HG02623 (cell line): ENCODE results near the gene ZNF276.
"Not testable (repeated sequence)": the region's sequence is repeated elsewhere in the genome, so short reads cannot be mapped to it uniquely, and the experiment has no call there.

Experiments
- ATAC-seq: cut with Tn5 transposase; IDR thresholded peaks from one replicate; pipeline ENCODE4 v1.9.1; 2021; ENCODE audit warnings: moderate library complexity; ENCODE audit not compliant: unreplicated experiment

ZNF276 gene, protein sequence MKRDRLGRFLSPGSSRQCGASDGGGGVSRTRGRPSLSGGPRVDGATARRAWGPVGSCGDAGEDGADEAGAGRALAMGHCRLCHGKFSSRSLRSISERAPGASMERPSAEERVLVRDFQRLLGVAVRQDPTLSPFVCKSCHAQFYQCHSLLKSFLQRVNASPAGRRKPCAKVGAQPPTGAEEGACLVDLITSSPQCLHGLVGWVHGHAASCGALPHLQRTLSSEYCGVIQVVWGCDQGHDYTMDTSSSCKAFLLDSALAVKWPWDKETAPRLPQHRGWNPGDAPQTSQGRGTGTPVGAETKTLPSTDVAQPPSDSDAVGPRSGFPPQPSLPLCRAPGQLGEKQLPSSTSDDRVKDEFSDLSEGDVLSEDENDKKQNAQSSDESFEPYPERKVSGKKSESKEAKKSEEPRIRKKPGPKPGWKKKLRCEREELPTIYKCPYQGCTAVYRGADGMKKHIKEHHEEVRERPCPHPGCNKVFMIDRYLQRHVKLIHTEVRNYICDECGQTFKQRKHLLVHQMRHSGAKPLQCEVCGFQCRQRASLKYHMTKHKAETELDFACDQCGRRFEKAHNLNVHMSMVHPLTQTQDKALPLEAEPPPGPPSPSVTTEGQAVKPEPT

GRCh38 chr16:89720813-89721545, at the start of gene ZNF276, which contains the start of gene VPS9D1:
ZNF276 (plus strand) TSS chr16:89721537; CDS start chr16:89721641, 104 bp downstream.
VPS9D1 (minus strand) TSS chr16:89720898; CDS start chr16:89720861, 37 bp downstream.
- peak; percentile 48 for ATAC-seq

- ATAC-seq, result not testable (repeated sequence)
These were observed 49.8 kb upstream of the ZNF276 start for GRCh38 chr16:89671565-89671964.

DNA sequence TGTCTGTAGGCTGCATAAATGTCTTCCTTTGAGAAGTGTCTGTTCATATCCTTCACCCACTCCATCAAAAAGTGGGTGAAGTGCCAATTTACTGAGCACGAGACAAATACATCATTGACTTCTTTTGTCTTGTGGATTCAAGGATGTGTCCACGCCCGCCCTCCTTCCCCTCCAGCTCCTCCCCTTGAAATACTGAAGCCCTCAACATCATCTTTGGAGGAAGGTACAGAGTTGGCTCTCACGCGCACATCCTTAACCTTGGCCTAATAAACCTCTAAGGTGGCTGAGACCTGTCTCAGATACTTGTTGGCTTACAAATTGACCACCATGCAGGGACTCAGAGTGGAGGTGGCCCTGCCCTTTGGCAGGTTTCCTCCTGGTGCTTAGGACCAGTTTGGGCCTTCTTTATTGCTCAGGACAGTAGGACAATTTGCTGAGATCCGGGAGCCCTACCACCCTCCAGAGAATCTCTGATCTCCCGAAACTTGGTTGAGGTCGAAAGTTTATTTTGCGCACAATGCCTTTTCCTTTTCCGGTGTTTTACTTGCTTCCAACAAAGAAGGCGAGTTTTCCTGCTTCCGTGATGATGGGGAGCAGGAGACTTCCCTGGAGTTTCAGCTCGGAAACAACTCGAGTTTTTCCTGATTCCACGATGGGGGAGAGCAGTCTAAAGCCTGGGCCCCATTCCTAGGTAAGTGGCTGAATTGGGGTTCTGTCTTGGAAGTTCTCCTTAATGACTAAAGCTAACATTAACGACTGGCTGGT, 49.0 kb upstream of the ZNF276 start:
- no peak for ATAC-seq

DNA sequence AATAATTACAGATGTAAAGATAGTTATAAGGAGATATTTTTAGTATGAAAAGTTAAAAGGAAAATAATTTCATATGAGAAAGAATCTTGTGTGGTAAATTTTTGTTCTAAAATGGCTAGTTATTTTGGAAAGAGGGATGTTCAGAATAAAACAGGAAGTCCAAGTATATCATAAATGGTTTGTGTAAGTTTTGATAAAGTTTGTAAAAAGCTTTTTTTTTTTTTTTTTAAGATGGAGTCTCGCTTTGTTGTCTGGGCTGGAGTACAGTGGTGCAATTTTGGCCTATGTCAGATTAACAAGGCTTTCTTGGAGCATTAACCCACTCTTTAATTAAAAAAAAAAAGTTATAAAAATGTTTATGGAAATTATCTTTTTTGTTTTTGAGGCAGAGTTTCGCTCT, 43.1 kb upstream of the ZNF276 start:
- no peak for ATAC-seq

DNA sequence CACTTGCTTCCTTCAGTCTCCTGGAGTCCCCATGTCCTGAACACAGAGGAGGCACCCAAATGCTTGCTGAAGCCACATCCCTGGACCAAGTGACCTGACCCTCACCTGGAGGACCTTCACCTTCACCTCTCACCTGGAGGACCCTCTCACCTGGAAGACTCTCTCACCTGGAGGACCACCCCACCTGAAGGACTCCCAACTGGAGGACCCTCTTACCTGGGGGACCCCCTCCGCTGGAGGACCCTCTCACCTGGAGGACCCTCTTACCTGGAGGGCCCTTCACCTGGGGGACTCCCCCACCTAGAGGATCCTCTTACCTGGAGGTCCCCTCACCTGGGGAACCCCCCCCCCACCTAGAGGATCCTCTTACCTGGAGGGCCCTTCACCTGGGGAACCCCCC, 35.4 kb upstream of the ZNF276 start:
- ATAC-seq, result no peak

DNA sequence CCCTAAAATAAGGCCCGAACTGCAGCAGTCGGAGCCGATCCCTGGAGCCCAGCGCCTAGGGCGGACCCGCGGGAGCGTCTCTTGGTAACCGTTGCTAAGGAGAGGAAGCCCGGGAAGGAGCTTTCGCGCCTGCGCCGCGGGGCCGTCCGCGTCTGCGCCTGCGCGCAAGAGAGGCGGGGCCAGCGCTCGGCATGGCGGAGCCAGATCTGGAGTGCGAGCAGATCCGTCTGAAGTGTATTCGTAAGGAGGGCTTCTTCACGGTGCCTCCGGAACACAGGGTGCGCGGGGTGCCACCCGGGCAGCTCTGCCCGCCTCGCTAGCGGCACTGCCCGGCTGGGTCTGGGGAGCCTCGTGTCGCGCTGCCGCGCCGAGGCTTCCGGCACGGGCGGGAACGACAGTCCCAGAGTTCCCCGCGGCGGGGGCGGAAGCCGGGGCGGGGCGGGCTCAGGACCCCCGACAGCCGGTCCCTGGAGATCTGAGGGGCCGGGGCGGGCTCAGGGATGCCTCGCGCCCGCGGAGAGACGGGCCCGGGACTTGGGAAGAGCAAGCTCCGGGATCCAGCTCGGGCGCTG, 34.7 kb upstream of the ZNF276 start, which contains the start of gene CDK10:
Gene CDK10, plus strand, starts transcription at position 170 of the 572 bp plus-strand sequence. Its CDS starts 22 bp downstream, at position 192.
- peak; percentile 75 for ATAC-seq

- peak; percentile 22 for ATAC-seq
These were observed 34.0 kb upstream of the ZNF276 start for GRCh38 chr16:89687092-89687940.

DNA sequence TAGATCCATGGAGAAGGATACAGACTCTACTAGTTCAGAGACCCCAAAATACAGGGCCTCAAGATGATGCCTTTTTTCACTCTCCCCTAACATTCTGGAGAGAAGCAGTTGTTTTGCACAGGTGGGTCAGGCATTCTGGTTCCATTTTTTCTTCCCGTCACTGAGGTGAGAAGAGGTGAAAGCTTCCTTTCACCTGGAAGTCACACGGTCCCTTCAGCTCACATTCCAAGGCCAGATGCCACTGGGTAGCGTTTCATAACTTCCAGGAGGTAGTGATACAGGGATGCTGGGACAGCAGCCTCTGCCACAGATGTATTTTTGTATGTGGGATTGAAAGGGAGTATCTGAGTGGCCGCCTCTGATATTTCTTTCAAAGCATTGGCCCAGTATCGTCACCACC, 32.9 kb upstream of the ZNF276 start:
- ATAC-seq, result no peak

DNA sequence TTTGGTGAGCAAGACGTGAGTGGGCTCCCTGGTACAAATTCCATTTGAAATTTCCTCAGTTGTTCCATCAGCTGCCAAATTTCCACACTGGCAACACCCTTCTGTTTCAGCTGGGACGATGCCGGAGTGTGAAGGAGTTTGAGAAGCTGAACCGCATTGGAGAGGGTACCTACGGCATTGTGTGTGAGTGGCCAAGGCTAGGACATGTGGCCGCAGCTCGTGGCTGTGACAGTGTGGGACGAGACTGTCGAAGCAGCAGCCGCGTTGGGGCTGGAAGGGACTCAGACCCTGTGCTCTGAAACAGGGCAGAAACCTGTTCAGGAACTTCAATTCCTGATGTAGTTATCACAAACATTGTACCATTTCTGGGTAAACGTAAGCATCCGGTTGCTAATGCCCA, 32.2 kb upstream of the ZNF276 start:
- no peak for ATAC-seq

GRCh38 chr16:89689621-89690020, 31.7 kb upstream of the ZNF276 start:
- not testable (repeated sequence) for ATAC-seq

GRCh38 chr16:89690392-89690901, 30.9 kb upstream of the ZNF276 start:
- ATAC-seq, result no peak

- no peak for ATAC-seq
These were observed 29.9 kb upstream of the ZNF276 start for GRCh38 chr16:89691231-89691985.

DNA sequence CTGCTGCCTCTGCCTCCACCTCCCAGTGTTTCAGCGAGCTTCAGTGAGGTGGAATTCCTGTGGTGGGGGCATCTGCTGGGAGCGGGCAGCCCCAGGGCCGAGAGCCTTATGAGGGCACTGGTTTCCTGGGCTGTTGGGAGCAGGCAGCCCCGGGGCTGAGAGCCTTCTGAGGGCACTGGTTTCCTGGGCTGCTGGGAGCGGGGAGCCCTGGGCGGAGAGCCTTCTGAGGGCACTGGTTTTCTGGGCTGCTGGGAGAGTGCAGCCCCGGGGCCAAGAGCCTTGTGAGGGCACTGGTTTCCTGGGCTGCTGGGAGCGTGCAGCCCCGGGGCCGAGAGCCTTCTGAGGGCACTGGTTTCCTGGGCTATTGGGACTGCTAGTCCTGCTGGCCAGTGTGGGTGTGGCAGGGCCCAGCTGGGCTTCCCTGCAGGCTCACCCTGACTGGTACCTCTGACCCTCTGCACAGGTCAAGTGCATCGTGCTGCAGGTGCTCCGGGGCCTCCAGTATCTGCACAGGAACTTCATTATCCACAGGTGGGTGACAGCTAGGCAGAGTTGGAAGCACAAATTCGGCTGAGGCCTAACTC, 29.3 kb upstream of the ZNF276 start:
- ATAC-seq, result no peak

GRCh38 chr16:89693289-89693731, 28.0 kb upstream of the ZNF276 start:
- ATAC-seq, result no peak

- no peak for ATAC-seq
These were observed 27.2 kb upstream of the ZNF276 start for GRCh38 chr16:89693931-89694783.

GRCh38 chr16:89694784-89695085, 26.6 kb upstream of the ZNF276 start:
- ATAC-seq, result not testable (repeated sequence)
